Retina (tissue), 1 donor: Measurements from ENCODE around the gene SELENOI.
"Not testable (repeated sequence)": the region's sequence is repeated elsewhere in the genome, so short reads cannot be mapped to it uniquely, and the experiment has no call there.

Source experiments
- DNase-seq: peaks from one replicate; pipeline ENCODE4 v3.0.0-alpha.2; 2016

Gene SELENOI

GRCh38 chr2:26327291-26328272 is 18.4 kb upstream of the SELENOI start:
- no peak for DNase-seq

GRCh38 chr2:26329083-26329482 is 16.9 kb upstream of the SELENOI start:
- DNase-seq = not testable (repeated sequence)

DNA sequence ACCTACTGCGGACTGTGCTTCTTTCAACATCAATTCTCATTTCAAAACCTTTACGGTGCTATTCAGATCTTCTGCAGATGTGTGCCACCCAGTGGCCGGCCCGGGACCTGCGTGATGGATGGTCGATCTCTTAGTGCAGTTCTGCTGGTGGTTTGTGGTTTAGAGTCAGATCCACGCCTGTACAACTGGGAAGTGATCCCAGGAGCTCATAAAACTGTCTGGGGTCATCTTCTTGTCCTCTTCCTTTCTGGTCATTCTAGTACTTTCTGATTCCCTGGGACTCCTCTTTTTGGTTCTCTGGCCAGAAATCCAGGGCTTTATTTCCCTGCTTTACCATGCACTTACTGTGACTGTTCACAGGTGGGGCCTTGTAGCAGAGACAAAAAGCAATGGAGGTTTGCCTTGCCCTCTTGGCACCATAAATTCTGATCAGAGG is 15.8 kb upstream of the SELENOI start:
- peak; percentile 67 for DNase-seq

GRCh38 chr2:26330604-26331003 is 15.3 kb upstream of the SELENOI start:
- no peak for DNase-seq

DNA sequence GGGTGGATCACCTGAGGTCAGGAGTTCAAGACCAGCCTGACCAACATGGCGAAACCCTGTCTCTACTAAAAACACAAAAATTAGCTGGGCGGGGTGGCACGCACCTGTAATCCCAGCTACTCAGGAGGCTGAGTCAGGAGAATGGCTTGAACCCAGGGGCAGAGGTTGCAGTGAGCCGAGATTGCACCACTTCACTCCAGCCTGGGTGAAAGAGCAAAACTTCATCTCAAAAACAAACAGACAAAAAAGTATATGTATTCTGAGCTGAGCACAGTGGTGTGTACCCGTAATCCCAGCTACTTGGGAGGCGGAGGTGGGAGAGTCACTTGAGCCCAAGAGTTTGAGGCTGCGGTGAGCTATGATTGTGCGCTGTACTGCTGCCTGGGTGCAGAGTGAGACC is 14.6 kb upstream of the SELENOI start:
- not testable (repeated sequence) for DNase-seq

- no peak for DNase-seq
Measured at GRCh38 chr2:26333293-26333692, 12.7 kb upstream of the SELENOI start.

GRCh38 chr2:26335231-26335630 is 10.7 kb upstream of the SELENOI start:
- DNase-seq = no peak

DNA sequence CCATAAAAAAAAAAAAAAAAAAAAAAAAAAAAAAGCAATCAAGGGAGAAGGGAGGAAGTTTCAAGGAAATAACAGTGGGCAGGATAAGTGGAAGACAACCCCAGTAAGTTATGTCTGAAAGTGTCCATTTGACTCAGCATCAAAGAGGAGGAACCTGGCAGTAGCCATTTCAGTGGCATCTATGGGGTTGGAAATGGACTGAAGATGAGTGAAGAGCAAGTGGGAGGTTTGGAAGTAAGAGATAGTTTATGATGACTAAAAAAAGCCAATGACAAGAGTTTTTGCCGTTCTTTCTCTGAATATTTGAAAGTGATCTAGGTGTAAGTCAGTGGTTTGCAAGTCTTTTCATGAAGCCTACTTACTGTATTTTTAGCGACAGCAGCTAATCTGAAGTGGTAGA is 9.2 kb upstream of the SELENOI start:
- no peak for DNase-seq

DNA sequence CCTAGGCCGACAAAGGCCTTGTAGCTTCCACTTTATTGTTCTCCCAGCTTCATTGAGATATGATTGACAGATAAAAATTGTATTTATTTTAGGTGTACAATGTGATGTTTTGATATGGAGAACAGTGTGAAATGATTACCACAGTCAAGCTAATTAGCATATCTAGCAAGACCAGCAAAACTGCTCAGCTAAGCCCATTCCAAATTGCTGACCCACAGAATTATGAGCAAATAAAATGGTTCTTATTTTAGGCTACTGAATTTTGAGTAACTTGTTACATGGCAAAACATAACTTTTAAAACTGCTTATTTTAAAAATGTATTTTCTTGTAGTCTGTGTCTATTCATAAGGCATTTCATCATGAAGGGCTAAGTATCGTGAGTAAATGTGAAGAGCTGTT is 8.6 kb upstream of the SELENOI start:
- DNase-seq = no peak

- no peak for DNase-seq
Measured at GRCh38 chr2:26340831-26341230, 5.1 kb upstream of the SELENOI start.

GRCh38 chr2:26344581-26345282 is 1.2 kb upstream of the SELENOI start:
- DNase-seq = peak; percentile 8

GRCh38 chr2:26345283-26345544 is 729 bp upstream of the SELENOI start:
- no peak for DNase-seq

DNA sequence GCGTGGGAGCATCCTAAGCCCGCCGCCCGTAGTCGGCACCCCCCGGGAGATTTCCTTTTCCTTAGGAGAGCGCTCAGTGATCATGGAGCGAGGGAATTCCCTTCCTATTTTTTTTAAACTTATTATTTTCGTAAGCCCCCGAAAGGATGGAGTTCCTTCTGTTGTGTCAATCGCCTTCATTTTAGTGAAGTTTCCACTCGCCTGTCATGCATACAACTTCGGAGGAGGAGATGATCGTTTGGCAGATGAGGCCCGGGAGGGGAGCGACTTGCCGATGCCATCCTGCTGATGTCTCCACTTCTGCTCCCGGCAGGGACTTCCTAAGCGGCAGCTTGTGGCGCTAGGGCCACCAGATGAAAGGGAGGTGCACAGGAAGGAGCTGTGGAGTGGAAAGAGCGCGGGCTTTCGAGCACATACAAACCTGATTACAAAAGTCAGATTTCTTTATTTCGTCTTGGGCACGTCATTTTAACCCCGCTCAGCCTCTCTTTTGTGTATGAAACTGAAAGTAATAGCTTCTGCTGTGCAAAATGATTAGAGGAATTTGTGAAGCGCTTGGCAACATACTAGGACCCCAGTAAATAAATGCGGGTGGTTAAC is 611 bp downstream of the SELENOI start, which contains the start of gene ADGRF3:
ADGRF3 (minus strand) TSS at position 336 of the 600 bp plus-strand sequence. CDS start 555 bp downstream, outside the sequence.
- peak; percentile 82 for DNase-seq

GRCh38 chr2:26347286-26347865 is 1.4 kb downstream of the SELENOI start:
- DNase-seq = no peak

DNA sequence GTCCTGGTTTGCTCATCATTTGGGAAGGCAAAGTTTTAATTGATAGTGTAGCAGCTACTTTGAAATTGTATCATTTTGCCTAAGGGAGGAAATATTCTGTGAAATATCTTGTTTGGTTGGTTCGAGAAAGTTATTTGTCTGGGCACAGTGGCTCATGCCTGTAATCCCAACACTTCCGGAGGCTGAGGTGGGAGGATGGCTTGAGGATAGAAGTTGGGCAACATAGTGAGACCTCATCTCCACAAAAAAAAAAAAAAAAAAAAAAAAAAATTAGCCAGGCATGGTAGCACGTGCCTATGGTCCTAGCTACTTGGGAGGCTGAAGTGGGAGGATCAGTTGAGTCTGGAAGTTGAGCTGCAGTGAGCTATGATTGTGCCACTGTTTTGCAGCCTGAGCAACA is 3.7 kb downstream of the SELENOI start:
- no peak for DNase-seq

- no peak for DNase-seq
Measured at GRCh38 chr2:26351375-26352090, 5.6 kb downstream of the SELENOI start.

- no peak for DNase-seq
Measured at GRCh38 chr2:26352892-26353291, 6.9 kb downstream of the SELENOI start.

DNA sequence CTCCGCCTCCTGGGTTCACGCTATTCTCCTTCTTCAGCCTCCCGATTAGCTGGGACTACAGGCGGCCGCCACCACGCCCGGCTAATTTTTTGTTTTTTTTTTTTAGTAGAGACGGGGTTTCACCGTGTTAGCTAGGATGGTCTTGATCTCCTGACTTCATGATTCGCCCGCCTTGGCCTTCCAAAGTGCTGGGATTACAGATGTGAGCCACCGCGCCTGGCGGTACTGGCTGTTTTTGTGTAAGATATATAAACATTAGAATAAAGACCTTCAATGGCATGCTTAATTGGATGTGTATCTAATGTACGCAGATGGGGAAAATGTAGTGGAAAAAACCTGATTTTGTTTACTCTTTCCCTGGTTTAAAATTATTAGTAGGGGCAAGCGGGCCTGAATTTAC is 8.5 kb downstream of the SELENOI start:
- DNase-seq = not testable (repeated sequence)

DNA sequence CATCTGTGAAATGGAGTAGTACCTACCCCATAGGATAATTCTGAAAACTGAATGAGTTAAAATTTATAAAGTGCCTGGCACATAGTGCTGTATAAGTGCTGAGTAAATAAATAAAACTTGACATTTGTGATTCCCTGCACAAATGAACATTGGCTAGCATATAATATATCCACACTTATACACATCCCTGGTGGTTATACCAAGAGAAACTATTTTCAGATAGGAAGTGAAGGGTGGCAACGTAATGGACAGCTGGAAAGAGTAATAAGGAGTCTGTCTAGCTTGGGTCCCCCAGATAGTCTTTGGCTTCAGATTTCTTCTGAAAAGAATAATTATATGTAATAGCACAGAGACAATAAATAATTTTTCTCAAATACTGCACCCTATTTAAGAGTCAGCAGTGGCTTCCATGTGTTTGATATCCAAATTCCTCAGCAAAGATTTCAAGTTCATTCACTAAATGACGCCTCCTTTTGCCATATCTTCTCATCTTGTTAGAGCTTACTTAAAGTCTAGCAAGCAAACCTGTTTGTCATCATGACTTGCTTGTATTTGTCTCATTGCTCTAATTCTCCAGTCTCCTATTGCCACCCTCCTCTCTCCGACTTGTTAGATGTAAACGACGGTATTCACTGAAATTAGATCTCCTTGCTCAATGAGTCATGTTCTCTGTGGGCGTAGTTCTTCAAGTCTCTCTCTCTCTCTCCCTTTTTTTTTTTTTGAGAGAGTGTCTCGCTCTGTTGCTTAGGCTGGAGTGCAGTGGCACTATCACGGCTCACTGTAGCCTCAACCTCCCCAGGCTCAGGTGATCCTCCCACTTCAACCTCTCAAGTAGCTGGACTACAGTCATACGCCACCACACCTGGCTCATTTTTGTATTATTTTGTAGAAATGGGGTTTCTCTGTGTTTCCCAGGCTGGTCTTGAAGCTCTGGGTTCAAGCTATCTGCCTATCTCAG is 9.4 kb downstream of the SELENOI start:
- DNase-seq = no peak

DNA sequence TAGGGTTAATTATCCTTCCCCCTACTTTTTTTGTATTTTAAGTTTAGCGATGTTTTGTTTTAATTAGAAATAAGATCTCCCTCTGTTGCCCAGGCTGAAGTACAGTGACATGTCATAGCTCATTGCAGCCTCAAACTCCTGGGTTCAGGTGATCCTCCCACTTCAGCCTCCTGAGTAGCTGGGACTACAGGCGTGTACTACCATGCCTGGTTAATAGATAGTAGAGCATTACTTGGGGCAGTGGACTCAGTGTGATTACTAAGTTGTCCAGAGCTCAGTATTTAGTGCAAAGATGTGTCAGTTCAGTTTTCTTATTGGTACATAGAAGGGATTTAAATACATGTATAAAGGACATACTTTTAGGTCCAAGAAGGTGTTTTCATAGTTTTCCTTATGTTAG is 10.2 kb downstream of the SELENOI start:
- no peak for DNase-seq

DNA sequence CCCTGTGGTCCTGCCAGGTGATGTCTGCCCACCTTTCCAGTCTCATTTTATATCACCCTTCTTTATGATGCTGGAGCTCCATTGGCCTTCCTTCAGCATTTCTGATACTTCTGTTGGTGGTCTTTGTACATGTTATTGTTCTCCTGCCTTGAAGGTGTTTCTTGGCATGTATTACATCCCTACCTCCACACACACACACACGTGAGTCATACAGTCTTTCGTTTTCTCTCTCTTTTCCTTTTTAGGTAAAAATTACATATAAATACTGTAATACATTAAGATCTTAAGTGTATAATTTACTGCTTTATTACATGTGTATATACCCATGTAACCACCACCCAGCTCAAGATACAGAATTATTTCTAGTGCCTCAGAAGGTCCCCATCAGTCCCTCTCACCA is 10.8 kb downstream of the SELENOI start:
- no peak for DNase-seq
